ES-I3 (cell line): ENCODE data around the gene TRIM37.

ENCODE experiments used
- H3K36me3 ChIP-seq: 2 replicates; pipeline ENCODE4 v1.6.1; 2013; ENCODE audit warnings: mild to moderate bottlenecking, low read length, control low read depth, moderate library complexity; ENCODE audit not compliant: insufficient read depth
- H3K4me1 ChIP-seq: 2 replicates; pipeline ENCODE4 v1.6.1; 2013; ENCODE audit warnings: mild to moderate bottlenecking, control low read depth, low read length; ENCODE audit not compliant: insufficient read depth
- H3K9ac ChIP-seq: 2 replicates; pipeline ENCODE4 v1.6.1; 2013; ENCODE audit warnings: low read depth, mild to moderate bottlenecking, low read length, moderate library complexity
- H3K9me3 ChIP-seq: 2 replicates; pipeline ENCODE4 v1.6.1; 2013; ENCODE audit warnings: mild to moderate bottlenecking, low read length, moderate library complexity; ENCODE audit not compliant: control insufficient read depth, insufficient read depth

Gene TRIM37, protein sequence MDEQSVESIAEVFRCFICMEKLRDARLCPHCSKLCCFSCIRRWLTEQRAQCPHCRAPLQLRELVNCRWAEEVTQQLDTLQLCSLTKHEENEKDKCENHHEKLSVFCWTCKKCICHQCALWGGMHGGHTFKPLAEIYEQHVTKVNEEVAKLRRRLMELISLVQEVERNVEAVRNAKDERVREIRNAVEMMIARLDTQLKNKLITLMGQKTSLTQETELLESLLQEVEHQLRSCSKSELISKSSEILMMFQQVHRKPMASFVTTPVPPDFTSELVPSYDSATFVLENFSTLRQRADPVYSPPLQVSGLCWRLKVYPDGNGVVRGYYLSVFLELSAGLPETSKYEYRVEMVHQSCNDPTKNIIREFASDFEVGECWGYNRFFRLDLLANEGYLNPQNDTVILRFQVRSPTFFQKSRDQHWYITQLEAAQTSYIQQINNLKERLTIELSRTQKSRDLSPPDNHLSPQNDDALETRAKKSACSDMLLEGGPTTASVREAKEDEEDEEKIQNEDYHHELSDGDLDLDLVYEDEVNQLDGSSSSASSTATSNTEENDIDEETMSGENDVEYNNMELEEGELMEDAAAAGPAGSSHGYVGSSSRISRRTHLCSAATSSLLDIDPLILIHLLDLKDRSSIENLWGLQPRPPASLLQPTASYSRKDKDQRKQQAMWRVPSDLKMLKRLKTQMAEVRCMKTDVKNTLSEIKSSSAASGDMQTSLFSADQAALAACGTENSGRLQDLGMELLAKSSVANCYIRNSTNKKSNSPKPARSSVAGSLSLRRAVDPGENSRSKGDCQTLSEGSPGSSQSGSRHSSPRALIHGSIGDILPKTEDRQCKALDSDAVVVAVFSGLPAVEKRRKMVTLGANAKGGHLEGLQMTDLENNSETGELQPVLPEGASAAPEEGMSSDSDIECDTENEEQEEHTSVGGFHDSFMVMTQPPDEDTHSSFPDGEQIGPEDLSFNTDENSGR

GRCh38 chr17:59106463-59107305, at the start of gene TRIM37:
TRIM37 (minus strand) TSS chr17:59106880; CDS start chr17:59106461, 419 bp downstream.
- peak within 1 kb of the TSS; percentile 75 for H3K9ac ChIP-seq
- peaks cover 3% of the 10 kb centered on the region; the same call in 1 of the 2 replicates for H3K36me3 ChIP-seq
- no peaks in the 10 kb centered on the region for H3K9me3 ChIP-seq
- no peaks in the 10 kb centered on the region for H3K4me1 ChIP-seq

DNA sequence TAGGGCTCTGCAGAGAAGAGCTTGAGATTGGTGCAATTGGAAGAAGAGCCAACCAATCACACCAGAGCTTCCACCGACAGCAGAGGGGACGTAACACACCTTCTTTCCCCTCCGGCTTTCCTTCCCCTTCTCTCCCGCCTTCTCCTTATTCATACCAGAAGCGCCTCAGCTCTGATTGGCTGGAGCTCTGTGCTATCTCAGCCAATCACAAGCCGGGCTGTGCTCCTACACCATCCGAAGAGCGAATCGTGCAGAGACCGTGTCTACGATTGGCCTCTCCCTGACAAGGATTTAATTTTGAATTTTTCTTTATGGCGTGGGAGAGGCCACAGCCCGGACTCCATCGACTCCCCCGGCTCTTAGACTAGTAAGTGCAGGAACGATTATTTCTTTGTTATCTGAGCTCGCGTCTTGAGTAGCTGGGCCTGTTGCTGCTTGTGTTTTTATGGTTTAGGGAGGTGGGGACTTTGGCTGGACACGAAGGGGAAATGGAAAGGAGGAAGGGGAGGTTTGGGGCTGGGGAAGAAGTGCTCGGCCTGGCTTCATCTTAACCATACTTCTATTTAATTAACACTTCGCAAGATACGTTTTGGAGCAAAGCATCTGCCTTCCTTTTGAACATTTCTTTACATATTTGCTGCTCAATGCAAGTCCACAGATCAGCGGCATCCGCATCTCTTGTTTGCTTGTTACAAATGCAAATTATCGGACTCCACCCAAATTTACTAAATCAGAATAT, 48.9 kb upstream of the TRIM37 start, which contains the start of gene PRR11:
TSS of gene PRR11 (plus strand) at position 308 of the 739 bp plus-strand sequence. CDS start 14,007 bp downstream, outside the sequence.
- peak within 1 kb of the TSS; percentile 95 for H3K9ac ChIP-seq
- peaks cover 9% of the 10 kb centered on the region; the same call in 1 of the 2 replicates for H3K4me1 ChIP-seq
- H3K36me3 ChIP-seq, result no peaks in the 10 kb centered on the region
- no peaks in the 10 kb centered on the region for H3K9me3 ChIP-seq

DNA sequence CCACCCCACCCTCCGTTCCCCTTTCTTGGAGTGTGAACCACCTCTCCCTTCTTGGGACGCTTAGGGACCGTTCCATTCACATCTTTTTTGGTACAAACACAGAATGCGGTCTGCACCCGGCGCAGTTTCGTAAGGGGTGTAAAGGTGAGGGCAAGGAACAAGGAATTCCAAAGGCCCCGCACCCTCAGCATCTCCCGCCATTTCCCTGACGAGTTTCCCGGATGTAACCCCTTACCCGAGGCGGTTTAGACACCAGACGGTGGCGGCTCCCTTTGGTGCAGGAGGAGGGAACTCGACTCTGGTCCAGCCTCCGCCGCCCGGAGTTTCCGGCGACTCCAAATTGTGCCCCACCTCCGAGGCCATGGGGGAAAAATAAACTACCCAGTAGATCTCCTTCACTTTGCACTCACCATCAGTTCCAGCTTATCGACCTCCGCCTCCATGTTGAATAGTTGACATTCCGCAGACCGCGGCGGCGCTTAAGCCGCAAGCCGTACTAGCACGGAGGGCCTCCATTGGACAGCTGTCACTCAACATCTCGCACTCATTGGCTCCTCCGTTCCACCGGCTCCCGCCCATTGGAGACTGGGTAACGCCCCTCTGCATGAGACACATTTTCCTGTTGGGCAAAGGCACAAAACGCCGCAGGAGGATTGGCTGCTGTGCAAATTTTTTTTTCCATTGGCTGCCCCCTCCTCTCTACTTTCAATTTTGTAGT, 48.2 kb upstream of the TRIM37 start, which contains the start of gene SKA2:
TSS of gene SKA2 (minus strand) at position 466 of the 718 bp plus-strand sequence. CDS start at position 443, 23 bp downstream.
- no peaks in the 10 kb centered on the region for H3K36me3 ChIP-seq
- H3K4me1 ChIP-seq, result peaks cover 9% of the 10 kb centered on the region; the same call in 1 of the 2 replicates
- H3K9me3 ChIP-seq, result no peaks in the 10 kb centered on the region
- peak within 1 kb of the TSS; percentile 95 for H3K9ac ChIP-seq

GRCh38 chr17:59154292-59154720, 47.6 kb upstream of the TRIM37 start:
- no peaks in the 10 kb centered on the region for H3K36me3 ChIP-seq
- peak overlapping the region; percentile 95 for H3K9ac ChIP-seq
- peaks cover 9% of the 10 kb centered on the region; the same call in 1 of the 2 replicates for H3K4me1 ChIP-seq
- H3K9me3 ChIP-seq, result no peaks in the 10 kb centered on the region

DNA sequence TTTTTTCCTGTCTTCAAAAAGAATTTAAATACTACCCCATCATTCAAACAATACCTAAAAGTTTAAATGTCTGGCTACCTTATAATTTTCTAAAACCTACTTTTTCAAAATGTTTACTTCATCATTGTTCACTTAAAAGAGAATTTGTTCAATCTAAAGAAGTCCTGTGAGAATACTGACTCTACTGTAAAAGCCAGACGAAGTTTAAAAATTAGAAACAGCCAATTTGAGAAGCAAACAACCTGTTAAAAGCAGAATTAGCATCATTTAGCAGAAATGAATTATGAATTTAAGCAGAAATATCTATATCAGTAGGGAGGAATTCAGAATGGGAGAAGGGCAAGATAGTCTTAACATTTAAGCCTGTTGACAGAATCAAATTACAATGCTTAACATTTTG, 46.2 kb upstream of the TRIM37 start:
- Histone ChIP-seq H3K9ac (no peak overlapping the region), H3K9me3 (no peaks in the 10 kb centered on the region), H3K4me1 (peaks cover 9% of the 10 kb centered on the region; the same call in 1 of the 2 replicates), H3K36me3 (no peaks in the 10 kb centered on the region)

GRCh38 chr17:59151591-59151990, 44.9 kb upstream of the TRIM37 start:
- no peak overlapping the region for H3K9ac ChIP-seq
- H3K9me3 ChIP-seq, result no peaks in the 10 kb centered on the region
- H3K4me1 ChIP-seq, result peaks cover 9% of the 10 kb centered on the region; the same call in 1 of the 2 replicates
- no peaks in the 10 kb centered on the region for H3K36me3 ChIP-seq

- H3K9me3 ChIP-seq, result no peaks in the 10 kb centered on the region
- H3K4me1 ChIP-seq, result peaks cover 9% of the 10 kb centered on the region; the same call in 1 of the 2 replicates
- H3K9ac ChIP-seq, result no peak overlapping the region
- no peaks in the 10 kb centered on the region for H3K36me3 ChIP-seq
Observed at GRCh38 chr17:59151006-59151405, 44.3 kb upstream of the TRIM37 start.

DNA sequence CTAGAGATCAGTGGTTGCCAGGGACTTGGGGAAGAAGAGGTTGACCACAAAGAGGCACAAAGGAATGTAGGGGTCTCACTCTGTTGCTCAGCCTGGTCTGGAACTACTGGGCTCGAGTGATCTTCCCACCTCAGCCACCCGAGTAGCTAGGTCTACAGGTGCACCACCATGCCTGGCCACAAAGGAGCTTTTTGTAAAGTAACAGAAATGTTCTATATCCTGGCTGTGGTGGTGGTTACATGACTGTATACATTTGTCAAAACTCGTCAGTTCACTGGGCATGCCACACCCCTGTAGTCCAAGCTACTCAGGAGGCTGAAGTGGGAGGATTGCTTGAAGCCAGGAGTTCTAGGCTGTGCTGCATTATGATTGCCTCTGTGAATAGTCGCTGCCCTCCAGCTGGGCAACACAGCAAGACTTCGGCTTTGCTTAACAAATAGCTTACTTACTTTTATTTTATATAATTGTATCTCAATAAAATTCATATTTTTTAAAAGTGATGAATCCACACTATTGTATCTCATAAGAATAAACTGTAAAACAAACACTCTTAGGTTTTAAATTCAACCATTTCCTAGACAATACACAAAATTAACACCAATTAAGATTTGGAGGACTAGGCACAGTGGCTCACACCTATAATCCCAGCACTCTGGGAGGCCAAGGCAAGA, 43.3 kb upstream of the TRIM37 start:
- Histone ChIP-seq H3K36me3 (no peaks in the 10 kb centered on the region), H3K4me1 (peaks cover 9% of the 10 kb centered on the region; the same call in 1 of the 2 replicates), H3K9ac (no peak overlapping the region)

DNA sequence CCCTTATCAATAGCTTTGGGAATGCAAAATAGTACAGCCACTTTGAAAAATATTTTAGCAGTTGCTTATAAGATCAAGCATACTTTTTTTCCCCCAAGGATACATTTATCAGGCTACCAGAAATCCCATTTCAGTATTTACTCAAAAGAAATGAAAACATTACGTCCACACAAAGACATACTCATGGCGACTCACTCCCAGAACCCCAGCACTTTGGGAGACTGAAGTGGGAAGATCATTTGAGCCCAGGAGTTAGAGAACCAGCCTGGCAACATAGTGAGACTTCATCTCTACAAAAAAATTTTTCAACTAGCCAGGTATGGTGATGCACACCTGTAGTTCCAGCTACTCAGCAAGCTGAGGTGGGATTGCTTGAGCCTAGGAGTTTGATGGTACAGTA, 42.4 kb upstream of the TRIM37 start:
- Histone ChIP-seq H3K9ac (no peak overlapping the region), H3K9me3 (no peaks in the 10 kb centered on the region), H3K36me3 (no peaks in the 10 kb centered on the region), H3K4me1 (peaks cover 9% of the 10 kb centered on the region; the same call in 1 of the 2 replicates)

More for the DNA sequence above, 43.3 kb upstream of the TRIM37 start:
- no peaks in the 10 kb centered on the region for H3K9me3 ChIP-seq

- Histone ChIP-seq H3K9me3 (no peaks in the 10 kb centered on the region), H3K9ac (no peak overlapping the region), H3K36me3 (no peaks in the 10 kb centered on the region), H3K4me1 (no peaks in the 10 kb centered on the region)
Observed at GRCh38 chr17:59145571-59146096, 39.0 kb upstream of the TRIM37 start.

DNA sequence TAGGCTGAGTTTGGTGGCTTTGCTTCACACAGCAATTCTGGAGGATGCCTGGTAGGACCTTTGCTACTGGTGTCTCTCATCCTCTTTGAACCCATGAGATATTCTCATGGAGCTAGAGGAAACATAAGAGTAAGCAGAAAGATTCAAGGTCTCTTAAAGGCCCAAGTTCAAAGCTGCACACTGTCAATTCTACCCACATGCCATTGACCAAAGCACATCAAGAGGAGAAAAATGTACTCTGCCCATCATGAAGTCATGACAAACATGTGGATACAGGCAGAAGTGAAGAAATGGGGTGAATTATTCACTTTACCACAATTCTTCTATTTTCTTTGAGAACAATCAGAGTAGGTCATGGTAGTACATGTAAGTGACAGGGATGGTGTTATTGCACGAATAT, 35.2 kb upstream of the TRIM37 start:
- Histone ChIP-seq H3K9me3 (no peaks in the 10 kb centered on the region), H3K4me1 (no peaks in the 10 kb centered on the region), H3K36me3 (no peaks in the 10 kb centered on the region), H3K9ac (no peak overlapping the region)

- no peaks in the 10 kb centered on the region for H3K9me3 ChIP-seq
- no peaks in the 10 kb centered on the region for H3K4me1 ChIP-seq
- H3K9ac ChIP-seq, result no peak overlapping the region
- H3K36me3 ChIP-seq, result no peaks in the 10 kb centered on the region
Observed at GRCh38 chr17:59139939-59140338, 33.3 kb upstream of the TRIM37 start.
